ENCODE measurements around the gene CKM. TPM values are rescaled to one million over a fixed set of nuclear protein-coding genes. Genes with fewer than 3 reads are reported as not detected.

The CKM gene
- total RNA-seq, 1 donor from 2014 or later, result not detected

GRCh38 chr19:45344621-45345505 lies 22.2 kb upstream of the CKM start:
- Histone ChIP-seq H3K4me3 (ENCODE audit: insufficient read depth, low read depth, low read length) (no peak overlapping the region), H3K4me2 (ENCODE audit: low read length) (no peak overlapping the region), H3K9ac (ENCODE audit: low read length) (no peak overlapping the region), H3K4me1 (ENCODE audit: insufficient read depth, low read length) (no peaks in the 10 kb centered on the region), H3K9me3 (ENCODE audit: insufficient read depth, low read depth, low read length) (no peaks in the 10 kb centered on the region), H3K27me3 (ENCODE audit: insufficient read depth, low read length) (peaks cover 7% of the 10 kb centered on the region), H2AFZ (ENCODE audit: low read depth, low read length) (no peak overlapping the region), H3K27ac (ENCODE audit: low read depth, low read length) (no peak overlapping the region), H3K79me2 (ENCODE audit: insufficient read depth, low read length) (no peaks in the 10 kb centered on the region), H3K36me3 (ENCODE audit: insufficient read depth, low read length) (no peaks in the 10 kb centered on the region), H4K20me1 (ENCODE audit: insufficient read depth, low read length) (peaks cover 10% of the 10 kb centered on the region)
- Mint-ChIP-seq H3K27ac (ENCODE audit: unreplicated experiment) (no peak overlapping the region), H3K27me3 (ENCODE audit: low read depth, unreplicated experiment) (peaks cover 7% of the 10 kb centered on the region), H3K9me3 (ENCODE audit: unreplicated experiment) (no peaks in the 10 kb centered on the region), H3K4me1 (ENCODE audit: low read depth, unreplicated experiment) (no peaks in the 10 kb centered on the region), H3K4me3 (ENCODE audit: unreplicated experiment) (no peak overlapping the region), H3K36me3 (ENCODE audit: low read depth, unreplicated experiment) (peaks cover 2% of the 10 kb centered on the region)
- TF ChIP-seq EZH2 (IDR thresholded peaks at IDR 0.05; ENCODE audit: insufficient read depth, low read length) (no peak), CTCF (IDR thresholded peaks at IDR 0.05; ENCODE audit: insufficient read depth, low read depth, low read length) (no peak)
- DNase-seq (ENCODE audit: low read depth), result no peak
- FAIRE-seq, result no peak

- no peaks in the 10 kb centered on the region for H3K9me3 ChIP-seq (ENCODE audit: insufficient read depth, low read depth, low read length)
- H3K4me3 ChIP-seq (ENCODE audit: insufficient read depth, low read depth, low read length), result no peak overlapping the region
- Mint-ChIP-seq H3K27ac (ENCODE audit: unreplicated experiment) (no peak overlapping the region), H3K4me3 (ENCODE audit: unreplicated experiment) (no peak overlapping the region), H3K27me3 (ENCODE audit: low read depth, unreplicated experiment) (peaks cover 10% of the 10 kb centered on the region), H3K9me3 (ENCODE audit: unreplicated experiment) (no peaks in the 10 kb centered on the region), H3K36me3 (ENCODE audit: low read depth, unreplicated experiment) (no peaks in the 10 kb centered on the region), H3K4me1 (ENCODE audit: low read depth, unreplicated experiment) (no peaks in the 10 kb centered on the region)
- no peaks in the 10 kb centered on the region for H3K36me3 ChIP-seq (ENCODE audit: insufficient read depth, low read length)
- H3K27me3 ChIP-seq (ENCODE audit: insufficient read depth, low read length), result peaks cover 7% of the 10 kb centered on the region
- no peak overlapping the region for H3K9ac ChIP-seq (ENCODE audit: low read length)
- H3K4me2 ChIP-seq (ENCODE audit: low read length), result no peak overlapping the region
- no peak overlapping the region for H3K27ac ChIP-seq (ENCODE audit: low read depth, low read length)
- FAIRE-seq (no peak), DNase-seq (ENCODE audit: low read depth) (no peak)
- no peaks in the 10 kb centered on the region for H3K4me1 ChIP-seq (ENCODE audit: insufficient read depth, low read length)
- TF ChIP-seq EZH2 (IDR thresholded peaks at IDR 0.05; ENCODE audit: insufficient read depth, low read length), result no peak
- TF ChIP-seq CTCF (IDR thresholded peaks at IDR 0.05; ENCODE audit: insufficient read depth, low read depth, low read length), result no peak
- H3K79me2 ChIP-seq (ENCODE audit: insufficient read depth, low read length), result no peaks in the 10 kb centered on the region
- no peak overlapping the region for H2AFZ ChIP-seq (ENCODE audit: low read depth, low read length)
- H4K20me1 ChIP-seq (ENCODE audit: insufficient read depth, low read length), result no peaks in the 10 kb centered on the region
Observed at GRCh38 chr19:45342911-45343310, 20.2 kb upstream of the CKM start.

- Histone ChIP-seq H4K20me1 (ENCODE audit: insufficient read depth, low read length) (no peaks in the 10 kb centered on the region), H3K27me3 (ENCODE audit: insufficient read depth, low read length) (peaks cover 7% of the 10 kb centered on the region), H3K4me3 (ENCODE audit: insufficient read depth, low read depth, low read length) (no peak overlapping the region), H3K79me2 (ENCODE audit: insufficient read depth, low read length) (no peaks in the 10 kb centered on the region), H3K9ac (ENCODE audit: low read length) (no peak overlapping the region), H3K4me1 (ENCODE audit: insufficient read depth, low read length) (no peaks in the 10 kb centered on the region), H2AFZ (ENCODE audit: low read depth, low read length) (no peak overlapping the region), H3K36me3 (ENCODE audit: insufficient read depth, low read length) (no peaks in the 10 kb centered on the region), H3K4me2 (ENCODE audit: low read length) (peak overlapping the region; percentile 38), H3K27ac (ENCODE audit: low read depth, low read length) (no peak overlapping the region), H3K9me3 (ENCODE audit: insufficient read depth, low read depth, low read length) (no peaks in the 10 kb centered on the region)
- TF ChIP-seq EZH2 (IDR thresholded peaks at IDR 0.05; ENCODE audit: insufficient read depth, low read length) (peak; percentile 48), CTCF (IDR thresholded peaks at IDR 0.05; ENCODE audit: insufficient read depth, low read depth, low read length) (no peak)
- no peaks in the 10 kb centered on the region for H3K36me3 Mint-ChIP-seq (ENCODE audit: low read depth, unreplicated experiment)
- peaks cover 15% of the 10 kb centered on the region for H3K27me3 Mint-ChIP-seq (ENCODE audit: low read depth, unreplicated experiment)
- peaks cover 2% of the 10 kb centered on the region for H3K9me3 Mint-ChIP-seq (ENCODE audit: unreplicated experiment)
- no peak for DNase-seq (ENCODE audit: low read depth)
- no peak overlapping the region for H3K27ac Mint-ChIP-seq (ENCODE audit: unreplicated experiment)
- H3K4me3 Mint-ChIP-seq (ENCODE audit: unreplicated experiment), result no peak overlapping the region
- H3K4me1 Mint-ChIP-seq (ENCODE audit: low read depth, unreplicated experiment), result no peaks in the 10 kb centered on the region
- FAIRE-seq, result peak; percentile 59
Observed at GRCh38 chr19:45340899-45341453, 18.3 kb upstream of the CKM start.

All from astrocyte (in vitro differentiated cells and primary cell).